Measurements from ENCODE around the gene FBXO28. TPM values are rescaled to one million over a fixed set of nuclear protein-coding genes. Genes with fewer than 3 reads are reported as not detected.

FBXO28 gene
- total RNA-seq, 4 donors from 2014 or later = 7.0 to 31.0 (median 26.4) TPM

GRCh38 chr1:224067621-224068457 is 46.1 kb upstream of the FBXO28 start:
- in situ Hi-C loops (cut with MboI; ENCODE audit: low pct_ligation_motif_present in 1 of 4, low pct_unique_long_range_greater_than_20kb in 1 of 4, low sequenced_read_pairs in 3 of 4) = no loop called here

GRCh38 chr1:224068458-224069072 is 45.3 kb upstream of the FBXO28 start:
- H3K27ac ChIP-seq = peak overlapping the region; percentile 6 to 52 (median 26)
- no peak for DNase-seq
- intact Hi-C loops (cut with DNase I; ENCODE audit: low total_unique reads) = no loop called here

More at GRCh38 chr1:224067621-224068457, 46.1 kb upstream of the FBXO28 start:
- H3K36me3 ChIP-seq = no peaks in the 10 kb centered on the region
- H3K4me3 ChIP-seq = no peak overlapping the region
- WGBS, 2 donors (ENCODE audit: low coverage in 1 of 2) = 50 to 58% methylated on average over 2 to 3 of the region's 3 CpGs
- intact Hi-C loops (cut with DNase I; ENCODE audit: low total_unique reads) = no loop called here
- H3K27ac ChIP-seq = peak overlapping the region; percentile 6 to 52 (median 26)
- H3K4me1 ChIP-seq = peaks cover 0 to 58% (median 15%) of the 10 kb centered on the region in 4 donors
- TF ChIP-seq POLR2A (IDR thresholded peaks at IDR 0.05) (no peak), POLR2AphosphoS5 (IDR thresholded peaks at IDR 0.05) (no peak), EP300 (IDR thresholded peaks at IDR 0.05; ENCODE audit: low read depth) (no peak), CTCF (IDR thresholded peaks at IDR 0.05) (no peak)
- no peaks in the 10 kb centered on the region for H3K9me3 ChIP-seq
- H3K27me3 ChIP-seq = peaks cover 5% of the 10 kb centered on the region
- DNase-seq = no peak

GRCh38 chr1:224069138-224069537 is 44.8 kb upstream of the FBXO28 start:
- no peak overlapping the region for H3K4me3 ChIP-seq
- peaks cover 5% of the 10 kb centered on the region for H3K27me3 ChIP-seq
- 55 to 56% methylated on average over 3 of the region's 3 CpGs for WGBS, 2 donors (ENCODE audit: low coverage in 1 of 2)

More at GRCh38 chr1:224068458-224069072, 45.3 kb upstream of the FBXO28 start:
- no peaks in the 10 kb centered on the region for H3K36me3 ChIP-seq
- no peak for TF ChIP-seq EP300 (IDR thresholded peaks at IDR 0.05; ENCODE audit: low read depth)
- no peak for TF ChIP-seq POLR2A (IDR thresholded peaks at IDR 0.05)
- TF ChIP-seq POLR2AphosphoS5 (IDR thresholded peaks at IDR 0.05) = no peak
- TF ChIP-seq CTCF (IDR thresholded peaks at IDR 0.05) = no peak
- no peak overlapping the region for H3K4me3 ChIP-seq
- no peaks in the 10 kb centered on the region for H3K9me3 ChIP-seq
- peaks cover 5% of the 10 kb centered on the region for H3K27me3 ChIP-seq
- in situ Hi-C loops (cut with MboI; ENCODE audit: low pct_ligation_motif_present in 1 of 4, low pct_unique_long_range_greater_than_20kb in 1 of 4, low sequenced_read_pairs in 3 of 4) = no loop called here
- H3K4me1 ChIP-seq = peaks cover 0 to 51% (median 11%) of the 10 kb centered on the region in 4 donors
- WGBS, 2 donors (ENCODE audit: low coverage in 1 of 2) = 35 to 56% methylated on average over 2 to 4 of the region's 4 CpGs

More at GRCh38 chr1:224069138-224069537, 44.8 kb upstream of the FBXO28 start:
- Histone ChIP-seq H3K27ac (peak overlapping the region; percentile 6 to 52 (median 23)), H3K9me3 (no peaks in the 10 kb centered on the region), H3K4me1 (peaks cover 0 to 46% (median 11%) of the 10 kb centered on the region in 4 donors), H3K36me3 (no peaks in the 10 kb centered on the region)
- DNase-seq = no peak
- intact Hi-C loops (cut with DNase I; ENCODE audit: low total_unique reads) = no loop called here
- TF ChIP-seq CTCF (IDR thresholded peaks at IDR 0.05) (no peak), EP300 (IDR thresholded peaks at IDR 0.05; ENCODE audit: low read depth) (no peak)
- in situ Hi-C loops (cut with MboI; ENCODE audit: low pct_ligation_motif_present in 1 of 4, low pct_unique_long_range_greater_than_20kb in 1 of 4, low sequenced_read_pairs in 3 of 4) = no loop called here

Measured in transverse colon (tissue), 4 donors.